HCT116 (cell line): Measurements from ENCODE around the gene YIPF1. TPM values are rescaled to one million over a fixed set of nuclear protein-coding genes. Genes with fewer than 3 reads are reported as not detected.

Source experiments
- ATAC-seq: fragments of 200-7000 bp; cut with Tn5 transposase; 2 replicates; pipeline ENCODE4 v1.9.1; 2020; ENCODE audit warnings: mild to moderate bottlenecking, moderate library complexity
- BruUV-seq: library from RNA; stranded (reverse); fragments of 400-500 nt; replicated peaks from 2 replicates; lab custom pipeline; 2021; lab: Mats Ljungman, UMichigan
- CTCF ChIA-PET: fragments of 300-600 bp; sonication (Branson Sonifier 250); formaldehyde crosslinking; loops from one replicate; lab custom pipeline; 2021; ENCODE audit warnings: antibody characterized with exemption; lab: Charles Lee
- POLR2A ChIA-PET: fragments of 300-600, 350-600 bp; sonication (Branson Sonifier 250); formaldehyde crosslinking; loops from one replicate; lab custom pipeline; 2021; ENCODE audit warnings: antibody characterized with exemption; lab: Charles Lee
- RAD21 ChIA-PET, 2 experiments: fragments of 300-600 bp; sonication (Branson Sonifier 250); formaldehyde crosslinking; loops; one replicate each; lab custom pipeline; 2023; ENCODE audit warnings: low total read pairs in 2 of 2; ENCODE audit not compliant: uncharacterized antibody in 2 of 2, unreplicated experiment in 2 of 2, low non-redundant PET in 1 of 2; lab: Charles Lee
- DNase-seq: peaks from one replicate; pipeline ENCODE4 v3.0.0-alpha.2; 2010; ENCODE audit warnings: low read depth, low spot score
- H2AFZ ChIP-seq: fragments of 200-600 bp; shearing (Covaris generic), sonication (generic); 2 replicates; pipeline ENCODE4 v1.6.1; 2017; ENCODE audit warnings: low read depth, mixed run types, mixed read lengths, antibody characterized with exemption, low read length; ENCODE audit not compliant: poor library complexity, severe bottlenecking
- H3K27ac ChIP-seq: 2 replicates; pipeline ENCODE4 v1.5.1; 2012; ENCODE audit warnings: low read depth, low read length
- H3K27me3 ChIP-seq: fragments of 200-600 bp; sonication (generic); 2 replicates; pipeline ENCODE4 v1.6.1; 2016; ENCODE audit warnings: mixed run types, low read length, mixed read lengths; ENCODE audit not compliant: insufficient read depth
- H3K36me3 ChIP-seq, 2 experiments: fragments of 200-500 bp in 1 of 2; fragments of 200-600 bp in 1 of 2; sonication (Bioruptor generic) in 1 of 2; sonication (generic) in 1 of 2; 2 replicates each; pipeline versions ENCODE4 v1.5.1 to v1.6.1; 2014 to 2016; ENCODE audit warnings: low read length in 2 of 2, inconsistent platforms in 1 of 2, mixed read lengths in 1 of 2, mixed run types in 1 of 2; ENCODE audit not compliant: insufficient read depth in 2 of 2, control insufficient read depth in 1 of 2
- H3K4me1 ChIP-seq, 2 experiments: fragments of 200-600 bp in 1 of 2; sonication (generic) in 1 of 2; 2 replicates each; pipeline versions ENCODE4 v1.5.1 to v1.6.1; 2012 to 2017; ENCODE audit warnings: low read length in 2 of 2, inconsistent platforms in 1 of 2, mild to moderate bottlenecking in 1 of 2, mixed read lengths in 1 of 2, mixed run types in 1 of 2, moderate library complexity in 1 of 2; ENCODE audit not compliant: insufficient read depth in 2 of 2, control insufficient read depth in 1 of 2
- H3K4me2 ChIP-seq: fragments of 200-600 bp; sonication (generic); 2 replicates; pipeline ENCODE4 v1.6.1; 2017; ENCODE audit warnings: mixed run types, low read length, mixed read lengths
- H3K4me3 ChIP-seq, 2 experiments: fragments of 200-600 bp in 1 of 2; sonication (generic) in 1 of 2; replicated peaks in 1 of 2; 2 replicates each; pipeline ENCODE4 v1.5.1; 2011 to 2016; ENCODE audit warnings: low read length in 2 of 2, control low read depth in 1 of 2, low read depth in 1 of 2, mild to moderate bottlenecking in 1 of 2, mixed read lengths in 1 of 2, mixed run types in 1 of 2
- H3K79me2 ChIP-seq: fragments of 200-600 bp; sonication (generic); 2 replicates; pipeline ENCODE4 v1.6.1; 2017; ENCODE audit warnings: mild to moderate bottlenecking, mixed run types, low read length, moderate library complexity, mixed read lengths; ENCODE audit not compliant: insufficient read depth
- H3K9ac ChIP-seq: fragments of 200-600 bp; sonication (generic); 2 replicates; pipeline ENCODE4 v1.6.1; 2016; ENCODE audit warnings: low read length, mixed read lengths
- H3K9me2 ChIP-seq: fragments of 200-600 bp; sonication (generic), shearing (Covaris generic); 2 replicates; pipeline ENCODE4 v1.6.1; 2017; ENCODE audit warnings: mixed run types, mild to moderate bottlenecking, moderate library complexity; ENCODE audit not compliant: insufficient read depth
- H3K9me3 ChIP-seq, 2 experiments: fragments of 200-500 bp in 1 of 2; fragments of 200-600 bp in 1 of 2; sonication (Bioruptor generic) in 1 of 2; sonication (generic) in 1 of 2; 2 replicates each; pipeline ENCODE4 v1.6.1; 2014 to 2017; ENCODE audit warnings: low read length in 2 of 2, mixed read lengths in 2 of 2, inconsistent platforms in 1 of 2, low read depth in 1 of 2, mild to moderate bottlenecking in 1 of 2, mixed run types in 1 of 2, moderate library complexity in 1 of 2; ENCODE audit not compliant: control insufficient read depth in 1 of 2, insufficient read depth in 1 of 2
- H4K20me1 ChIP-seq: fragments of 200-600 bp; sonication (generic), shearing (Covaris generic); 2 replicates; pipeline ENCODE4 v1.6.1; 2017; ENCODE audit warnings: mixed run types, mild to moderate bottlenecking, moderate library complexity; ENCODE audit not compliant: insufficient read depth
- EGR1 ChIP-seq: IDR thresholded peaks from 2 replicates; pipeline ENCODE4 v1.6.1; 2012; ENCODE audit warnings: low read depth
- EZH2 ChIP-seq: fragments of 200-600 bp; sonication (generic); IDR thresholded peaks from 2 replicates; pipeline ENCODE4 v1.6.1; 2017; ENCODE audit warnings: antibody characterized with exemption, mixed run types
- EZH2phosphoT487 ChIP-seq: fragments of 200-600 bp; IDR thresholded peaks from 2 replicates; pipeline ENCODE4 v1.6.1; 2018; ENCODE audit warnings: antibody characterized with exemption, borderline replicate concordance
- MAX ChIP-seq: IDR thresholded peaks from 2 replicates; pipeline ENCODE4 v1.6.1; 2012
- POLR2A ChIP-seq: IDR thresholded peaks from 2 replicates; pipeline ENCODE4 v1.7.0; 2011; ENCODE audit warnings: borderline replicate concordance; ENCODE audit not compliant: insufficient read depth, insufficient read length; ENCODE audit errors: extremely low read depth
- REST ChIP-seq: IDR thresholded peaks from 2 replicates; pipeline ENCODE4 v1.6.1; 2012; ENCODE audit warnings: low read depth
- SRF ChIP-seq: IDR thresholded peaks from 2 replicates; pipeline ENCODE4 v1.6.1; 2012; ENCODE audit warnings: low read depth
- ZBTB33 ChIP-seq: IDR thresholded peaks from 2 replicates; pipeline ENCODE4 v1.6.1; 2011; ENCODE audit warnings: mild to moderate bottlenecking, low read length, moderate library complexity; ENCODE audit not compliant: insufficient replicate concordance; ENCODE audit errors: extremely low read depth
- ZFX ChIP-seq: fragments of 450-650 bp; IDR thresholded peaks from 2 replicates; pipeline ENCODE4 v1.6.1; 2017
- intact Hi-C: fragments of 100-400 bp; cut with micrococcal nuclease; formaldehyde crosslinking; loops from 2 replicates; pipeline ENCODE4 v1.10.0; 2022
- total RNA-seq: library from RNA; stranded (reverse); gene quantifications from one replicate; pipeline ENCODE4 v1.2.1, GENCODE V29; 2021; ENCODE audit not compliant: unreplicated experiment

The YIPF1 gene
- total RNA-seq, 1 experiment from 2014 or later, result 16.4 TPM

GRCh38 chr1:53810007-53810406, 79.6 kb downstream of the YIPF1 start:
- ATAC-seq (no peak), DNase-seq (no peak)
- Histone ChIP-seq H2AFZ (no peak overlapping the region), H3K9me3 (no peaks in the 10 kb centered on the region), H4K20me1 (no peaks in the 10 kb centered on the region), H3K4me1 (peaks cover 4 to 21% of the 10 kb centered on the region in 2 experiments), H3K9ac (no peak overlapping the region), H3K4me2 (no peak overlapping the region), H3K27ac (no peak overlapping the region), H3K27me3 (no peaks in the 10 kb centered on the region), H3K4me3 (no peak overlapping the region), H3K79me2 (peaks cover 70% of the 10 kb centered on the region), H3K9me2 (no peaks in the 10 kb centered on the region), H3K36me3 (peaks cover 15 to 38% of the 10 kb centered on the region in 2 experiments)
- ChIA-PET RAD21 (no interaction called here), CTCF (interaction anchor here (1.0 to 1.3 kb wide), 2 partner anchors 10 to 149 kb away, joined by 3 to 4 read pairs; no protein-coding TSS in a partner anchor), POLR2A (no interaction called here)
- TF ChIP-seq ZBTB33 (no peak), MAX (no peak), EGR1 (no peak), ZFX (no peak), EZH2phosphoT487 (no peak), SRF (no peak), REST (no peak), POLR2A (no peak), EZH2 (no peak)
- intact Hi-C loops, result loop anchor here (10.0 kb wide), 1 partner anchor 325 kb away; no protein-coding TSS in a partner anchor
- no TSS peak for BruUV-seq
